ENCODE data around the gene KIFC3. TPM values are rescaled to one million over a fixed set of nuclear protein-coding genes. Genes with fewer than 3 reads are reported as not detected.
"Not testable (repeated sequence)": the region's sequence is repeated elsewhere in the genome, so short reads cannot be mapped to it uniquely, and the experiment has no call there.

The KIFC3 gene
- total RNA-seq, 2 experiments from 2014 or later, result 0.54 to 0.89 TPM

GRCh38 chr16:57784334-57784733 is 18.0 kb downstream of the KIFC3 start:
- no peak for TF ChIP-seq CTCF (IDR thresholded peaks at IDR 0.05)
- intact Hi-C loops (cut with micrococcal nuclease), result no loop called here

GRCh38 chr16:57783883-57784282 is 18.4 kb downstream of the KIFC3 start:
- no peak overlapping the region for H3K27ac Mint-ChIP-seq
- ChIA-PET CTCF (no interaction called here), POLR2A (no interaction called here)
- H3K27me3 Mint-ChIP-seq, result no peaks in the 10 kb centered on the region
- intact Hi-C loops (cut with micrococcal nuclease), result no loop called here
- no peak overlapping the region for H3K4me3 Mint-ChIP-seq
- no peaks in the 10 kb centered on the region for H3K9me3 Mint-ChIP-seq
- DNase-seq (no peak), ATAC-seq (no peak)
- H3K36me3 Mint-ChIP-seq (ENCODE audit: low read depth), result no peaks in the 10 kb centered on the region
- no peak for TF ChIP-seq CTCF (IDR thresholded peaks at IDR 0.05)
- no peaks in the 10 kb centered on the region for H3K4me1 Mint-ChIP-seq (ENCODE audit: low read depth)

More at GRCh38 chr16:57784334-57784733, 18.0 kb downstream of the KIFC3 start:
- no peak for DNase-seq
- Mint-ChIP-seq H3K36me3 (ENCODE audit: low read depth) (no peaks in the 10 kb centered on the region), H3K9me3 (no peaks in the 10 kb centered on the region), H3K4me3 (no peak overlapping the region), H3K27me3 (no peaks in the 10 kb centered on the region), H3K27ac (no peak overlapping the region), H3K4me1 (ENCODE audit: low read depth) (no peaks in the 10 kb centered on the region)
- CTCF ChIA-PET, result no interaction called here
- ATAC-seq, result no peak
- POLR2A ChIA-PET, result no interaction called here

GRCh38 chr16:57783116-57783515 is 19.2 kb downstream of the KIFC3 start:
- no peaks in the 10 kb centered on the region for H3K36me3 Mint-ChIP-seq (ENCODE audit: low read depth)
- no peak for DNase-seq
- intact Hi-C loops (cut with micrococcal nuclease), result no loop called here
- H3K4me1 Mint-ChIP-seq (ENCODE audit: low read depth), result no peaks in the 10 kb centered on the region
- TF ChIP-seq CTCF (IDR thresholded peaks at IDR 0.05), result no peak
- ChIA-PET POLR2A (no interaction called here), CTCF (interaction anchor here (0.7 to 1.6 kb wide), 3 partner anchors 12 to 134 kb away, joined by 3 read pairs; no protein-coding TSS in a partner anchor)
- H3K9me3 Mint-ChIP-seq, result no peaks in the 10 kb centered on the region
- H3K27me3 Mint-ChIP-seq, result no peaks in the 10 kb centered on the region
- no peak overlapping the region for H3K4me3 Mint-ChIP-seq
- ATAC-seq, result no peak
- no peak overlapping the region for H3K27ac Mint-ChIP-seq

GRCh38 chr16:57782607-57783055 is 19.7 kb downstream of the KIFC3 start:
- intact Hi-C loops (cut with micrococcal nuclease); H3K4me1 Mint-ChIP-seq (ENCODE audit: low read depth); ATAC-seq; H3K27ac Mint-ChIP-seq; H3K27me3 Mint-ChIP-seq; H3K9me3 Mint-ChIP-seq; H3K36me3 Mint-ChIP-seq (ENCODE audit: low read depth); DNase-seq; H3K4me3 Mint-ChIP-seq: not testable (repeated sequence)
- ChIA-PET POLR2A (interaction anchor here (0.7 kb wide), 1 partner anchor 208 kb away, joined by 3 read pairs; no protein-coding TSS in a partner anchor), CTCF (interaction anchor here (0.7 to 1.6 kb wide), 3 partner anchors 12 to 133 kb away, joined by 3 read pairs; no protein-coding TSS in a partner anchor)

GRCh38 chr16:57781741-57782606 is 20.3 kb downstream of the KIFC3 start:
- Mint-ChIP-seq H3K9me3 (no peaks in the 10 kb centered on the region), H3K4me3 (no peak overlapping the region), H3K27me3 (no peaks in the 10 kb centered on the region), H3K4me1 (ENCODE audit: low read depth) (no peaks in the 10 kb centered on the region), H3K36me3 (ENCODE audit: low read depth) (no peaks in the 10 kb centered on the region), H3K27ac (no peak overlapping the region)
- ChIA-PET CTCF (interaction anchor here (0.9 to 1.6 kb wide), 2 partner anchors 13 kb away, joined by 3 read pairs; no protein-coding TSS in a partner anchor), POLR2A (interaction anchor here (0.7 kb wide), 1 partner anchor 209 kb away, joined by 3 read pairs; no protein-coding TSS in a partner anchor)
- no peak for DNase-seq
- no peak for ATAC-seq
- intact Hi-C loops (cut with micrococcal nuclease), result no loop called here
- TF ChIP-seq CTCF (IDR thresholded peaks at IDR 0.05), result no peak

Measured in activated CD8-positive, alpha-beta T cell treated with anti-CD3 and anti-CD28 coated beads for 36 hours (primary cell).